Hematopoietic multipotent progenitor cell treated with erythropoietin and hydrocortisone succinate and interleukin-3 and kit ligand, for 8 days (in vitro differentiated cells): ENCODE measurements around the gene DMGDH.
A peak's percentile ranks its signal among the peaks of the same experiment; 100 is the strongest.

Experiments used
- DNase-seq: peaks from one replicate; pipeline ENCODE4 v3.0.0-alpha.2; 2015

Gene DMGDH

DNA sequence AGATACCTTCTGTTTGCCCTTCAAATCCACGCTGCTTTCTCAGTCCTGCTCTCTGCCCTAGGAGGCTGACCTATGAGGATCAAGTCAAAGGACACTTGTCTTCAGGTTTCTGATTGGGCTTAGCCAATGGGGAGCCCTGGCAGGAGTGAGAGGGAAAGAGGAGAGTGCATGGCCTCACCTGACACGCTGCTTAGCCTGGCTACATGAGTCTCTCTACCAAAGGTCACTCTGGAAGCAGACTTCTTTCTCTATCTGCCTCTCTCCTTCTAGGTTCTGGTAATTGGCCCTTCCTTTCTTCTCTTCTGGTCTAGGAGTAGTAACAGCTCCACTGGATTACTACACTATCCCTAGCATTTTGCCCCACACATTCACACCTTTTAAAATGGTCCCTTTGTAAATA, 97.5 kb downstream of the DMGDH start:
- DNase-seq: no peak

GRCh38 chr5:78968781-78969180, 100.7 kb downstream of the DMGDH start:
- DNase-seq: no peak

GRCh38 chr5:78964889-78965288, 104.6 kb downstream of the DMGDH start:
- peak; percentile 41 for DNase-seq

- no peak for DNase-seq
These were observed 107.7 kb downstream of the DMGDH start for GRCh38 chr5:78961743-78962142.

- DNase-seq: no peak
These were observed 109.7 kb downstream of the DMGDH start for GRCh38 chr5:78959767-78960166.

DNA sequence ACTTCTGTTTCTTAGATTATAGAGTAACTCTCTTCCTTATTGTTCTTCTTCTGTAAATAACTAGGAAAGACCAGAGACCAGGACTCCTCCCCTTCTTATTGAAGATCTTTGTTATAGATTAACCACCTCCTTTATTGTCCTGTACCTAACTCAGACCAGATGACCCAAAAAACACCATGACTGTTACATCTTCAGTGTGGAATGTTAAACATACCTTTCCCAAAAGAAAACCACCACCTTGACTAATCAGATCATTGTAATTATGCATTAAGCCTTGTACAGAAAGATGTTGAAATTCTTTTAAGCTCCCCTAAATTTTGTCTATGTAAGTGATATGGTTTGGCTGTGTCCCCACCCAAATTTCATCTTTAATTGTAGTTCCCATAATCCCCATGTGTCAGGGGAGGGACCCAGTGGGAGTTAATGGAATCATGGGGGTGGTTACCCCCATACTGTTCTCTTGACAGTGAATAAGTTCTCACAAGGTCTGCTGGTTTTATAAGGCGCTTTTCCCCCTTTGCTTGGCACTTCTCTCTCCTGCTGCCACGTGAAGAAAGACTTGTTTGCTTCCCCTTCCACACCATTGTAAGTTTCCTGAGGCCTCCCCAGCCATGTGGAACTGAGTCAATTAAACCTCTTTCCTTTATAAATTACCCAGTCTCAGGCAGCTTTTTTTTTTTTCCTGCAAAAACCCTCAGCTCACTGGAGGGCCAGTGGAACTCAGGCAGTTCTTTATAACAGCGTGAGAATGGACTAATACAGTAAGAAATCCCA, 110.6 kb downstream of the DMGDH start:
- DNase-seq: no peak

DNA sequence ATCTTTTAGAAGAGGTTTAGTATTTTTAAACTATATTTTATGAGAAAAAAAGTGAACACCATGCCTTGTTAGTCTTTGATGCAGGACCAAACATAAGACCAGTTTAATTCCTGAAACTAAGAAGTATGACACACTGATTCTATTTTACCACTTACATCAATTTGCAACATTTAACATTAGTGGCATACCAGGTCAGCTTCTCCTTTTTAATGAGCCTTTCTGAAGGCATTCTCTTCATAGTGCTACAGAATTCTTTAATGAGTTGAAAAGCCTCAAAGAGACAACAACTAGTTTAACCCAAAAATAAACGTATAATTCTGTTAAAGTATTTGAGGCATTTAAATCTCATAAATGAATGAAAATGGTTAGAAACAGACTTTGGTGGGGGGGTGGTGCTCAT, 112.6 kb downstream of the DMGDH start:
- no peak for DNase-seq

GRCh38 chr5:78953092-78953800, 116.2 kb downstream of the DMGDH start:
- no peak for DNase-seq
